Effector CD8-positive, alpha-beta T cell (primary cell): Measurements from ENCODE around the gene CPA1.
"Not testable (repeated sequence)": the region's sequence is repeated elsewhere in the genome, so short reads cannot be mapped to it uniquely, and the experiment has no call there.

Source experiments
- DNase-seq: peaks from one replicate; lab custom pipeline; 2025; lab: John Stamatoyannopoulos, UW

The CPA1 gene

DNA sequence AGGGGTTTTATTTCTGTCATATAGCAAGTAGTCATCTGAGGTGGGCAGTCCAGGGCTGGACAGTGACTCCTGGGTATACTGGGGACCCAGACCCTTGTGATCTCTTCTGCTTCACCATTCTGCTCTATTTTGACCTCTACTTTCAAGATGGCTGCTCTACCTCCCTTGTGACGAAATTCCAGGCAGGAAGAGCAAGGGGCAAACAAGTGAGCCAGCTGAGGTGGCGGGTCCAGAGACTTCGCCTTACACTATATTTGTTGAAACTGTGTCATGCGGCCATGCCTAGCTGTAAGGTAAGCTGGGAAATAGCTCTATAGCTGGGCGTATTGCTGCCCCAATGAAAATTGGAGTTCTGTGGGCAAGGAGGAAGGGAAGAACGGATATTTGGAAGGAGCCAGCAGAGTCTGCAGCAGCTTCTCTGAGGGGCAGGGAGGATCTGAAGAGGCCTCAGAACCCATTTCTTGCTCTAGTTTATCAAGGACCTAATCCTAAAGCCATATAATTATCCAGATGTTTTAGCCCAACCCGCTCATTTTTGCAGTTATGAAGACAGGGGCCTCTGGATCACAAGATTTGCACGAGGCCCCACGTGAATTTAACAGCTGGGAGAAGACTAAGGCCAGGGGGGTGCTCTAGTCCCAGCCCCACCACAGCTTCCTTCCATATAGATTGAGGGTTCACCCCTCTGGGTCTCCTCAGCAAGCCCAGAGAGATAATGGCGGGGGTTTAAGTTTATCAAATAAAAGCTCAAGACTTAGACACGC is 7.7 kb upstream of the CPA1 start:
- no peak for DNase-seq

DNA sequence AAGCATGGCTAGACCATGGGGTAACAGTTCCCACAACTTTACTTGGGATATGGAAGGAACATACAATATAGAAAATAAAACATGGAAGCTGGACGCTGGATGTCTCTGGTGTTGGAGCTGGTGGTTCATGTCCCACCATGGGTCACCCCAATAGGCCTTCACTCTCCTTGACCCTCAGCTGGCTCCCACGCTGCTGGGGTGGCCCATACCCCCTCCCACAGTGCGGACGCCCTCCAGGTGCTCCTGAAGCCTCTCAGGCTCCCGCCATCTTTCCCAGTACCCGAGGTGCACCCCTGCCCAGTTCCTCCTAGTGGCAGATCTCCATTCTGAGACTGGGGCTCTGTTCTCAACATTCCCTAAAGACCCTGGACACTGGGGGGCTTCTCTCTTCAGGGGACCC is 5.8 kb upstream of the CPA1 start:
- DNase-seq, result no peak

DNA sequence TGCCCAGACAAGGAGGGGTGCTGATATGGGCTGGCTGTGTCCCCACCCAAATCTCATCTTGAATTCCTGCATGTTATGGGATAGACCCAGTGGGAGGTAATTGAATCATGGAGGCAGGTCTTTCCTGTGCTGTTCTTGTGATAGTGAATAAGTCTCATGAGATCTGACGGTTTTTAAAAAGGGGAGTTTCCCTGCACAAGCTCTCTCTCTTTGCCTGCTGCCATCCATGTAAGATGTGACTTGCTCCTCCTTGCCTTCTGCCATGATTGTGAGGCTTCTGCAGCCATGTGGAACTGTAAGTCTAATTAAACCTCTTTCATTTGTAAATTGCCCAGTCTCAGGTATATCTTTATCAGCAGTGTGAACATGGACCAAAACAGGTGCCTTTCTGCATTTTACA is 3.8 kb upstream of the CPA1 start:
- DNase-seq, result not testable (repeated sequence)

DNA sequence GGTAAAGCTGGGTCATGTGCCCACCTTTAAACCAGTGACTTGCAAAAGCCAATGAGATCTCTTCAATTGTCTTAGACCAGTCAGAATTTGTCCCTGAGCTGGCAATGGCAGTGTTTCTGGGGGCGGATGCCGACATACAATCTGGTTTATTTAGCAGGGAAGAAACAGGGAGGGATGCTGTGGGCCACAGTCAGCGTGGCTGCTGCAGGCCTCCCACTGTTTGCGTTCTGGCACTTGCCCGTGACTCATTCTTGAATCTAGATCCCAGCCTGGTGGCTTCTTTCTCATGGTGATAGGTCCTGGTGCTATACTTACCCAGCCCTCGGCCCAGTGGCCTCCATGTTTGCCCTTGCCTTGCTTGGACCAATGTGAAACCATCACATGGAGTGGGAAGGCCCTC is 3.1 kb upstream of the CPA1 start:
- DNase-seq, result no peak

DNA sequence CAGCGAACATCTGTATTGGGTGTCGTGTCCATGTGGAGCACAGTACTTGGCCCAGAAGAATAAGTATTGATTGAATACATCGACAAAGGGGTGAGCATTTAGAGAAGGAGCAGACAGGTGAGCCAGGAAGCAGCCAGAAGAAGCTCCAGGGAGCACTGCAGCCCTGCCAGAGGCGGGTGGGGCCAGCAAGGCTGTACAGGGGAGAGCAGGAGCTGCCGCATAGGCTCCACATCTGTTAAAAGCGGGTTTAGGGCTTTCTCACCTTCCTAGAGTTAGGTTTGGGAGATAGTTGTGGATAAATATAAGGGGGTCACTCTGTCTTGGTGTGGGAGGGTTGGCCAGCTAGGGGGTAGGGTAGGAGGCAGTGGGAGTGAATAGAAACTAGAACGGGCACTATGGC is 1.3 kb upstream of the CPA1 start:
- no peak for DNase-seq

DNA sequence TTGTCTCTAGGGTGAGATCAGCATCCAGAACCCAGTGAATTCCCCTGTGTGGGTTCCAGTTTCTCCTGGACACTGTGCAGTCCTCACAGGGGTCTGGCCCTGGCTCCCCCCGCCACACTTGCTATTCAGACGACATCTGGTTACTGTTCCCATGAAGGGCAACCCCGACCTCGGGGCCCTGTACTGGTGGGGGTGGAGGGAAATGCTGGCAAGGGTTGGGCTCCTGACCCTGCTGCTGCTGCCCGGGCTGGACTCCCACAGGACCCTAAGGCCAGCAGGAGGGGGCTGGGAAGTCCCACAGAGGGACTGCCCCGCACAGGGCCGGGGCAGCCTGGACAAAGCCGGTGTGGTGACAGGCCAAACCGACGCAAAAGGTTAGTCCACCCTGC is 768 bp upstream of the CPA1 start:
- DNase-seq, result no peak

DNA sequence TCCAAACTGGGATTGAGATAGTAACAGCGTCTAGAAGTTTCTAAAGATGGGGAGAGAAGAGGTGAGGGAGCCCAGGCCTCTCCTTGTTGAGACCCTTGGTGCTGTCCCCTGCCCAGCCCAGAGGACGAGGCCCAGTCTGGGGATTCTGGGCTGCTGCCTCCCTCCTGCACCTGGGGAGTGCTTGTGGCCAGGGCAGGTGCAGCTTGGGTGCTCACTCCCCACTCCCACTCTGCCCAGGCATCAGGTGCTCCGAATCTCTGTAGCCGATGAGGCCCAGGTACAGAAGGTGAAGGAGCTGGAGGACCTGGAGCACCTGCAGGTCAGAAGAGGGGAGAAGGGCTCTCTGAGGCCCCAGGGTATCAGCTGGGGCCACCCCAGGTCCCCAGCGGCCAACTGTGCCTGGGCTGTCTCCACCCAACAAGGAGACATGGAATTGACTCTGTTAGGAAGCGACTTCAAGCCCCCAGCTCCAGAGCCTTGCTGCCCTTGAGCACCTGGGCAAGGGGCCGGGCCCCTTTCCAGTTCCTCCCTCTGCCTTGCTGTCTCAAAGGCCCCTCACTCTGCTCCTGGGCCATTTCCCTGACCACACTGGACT is 664 bp downstream of the CPA1 start:
- no peak for DNase-seq

DNA sequence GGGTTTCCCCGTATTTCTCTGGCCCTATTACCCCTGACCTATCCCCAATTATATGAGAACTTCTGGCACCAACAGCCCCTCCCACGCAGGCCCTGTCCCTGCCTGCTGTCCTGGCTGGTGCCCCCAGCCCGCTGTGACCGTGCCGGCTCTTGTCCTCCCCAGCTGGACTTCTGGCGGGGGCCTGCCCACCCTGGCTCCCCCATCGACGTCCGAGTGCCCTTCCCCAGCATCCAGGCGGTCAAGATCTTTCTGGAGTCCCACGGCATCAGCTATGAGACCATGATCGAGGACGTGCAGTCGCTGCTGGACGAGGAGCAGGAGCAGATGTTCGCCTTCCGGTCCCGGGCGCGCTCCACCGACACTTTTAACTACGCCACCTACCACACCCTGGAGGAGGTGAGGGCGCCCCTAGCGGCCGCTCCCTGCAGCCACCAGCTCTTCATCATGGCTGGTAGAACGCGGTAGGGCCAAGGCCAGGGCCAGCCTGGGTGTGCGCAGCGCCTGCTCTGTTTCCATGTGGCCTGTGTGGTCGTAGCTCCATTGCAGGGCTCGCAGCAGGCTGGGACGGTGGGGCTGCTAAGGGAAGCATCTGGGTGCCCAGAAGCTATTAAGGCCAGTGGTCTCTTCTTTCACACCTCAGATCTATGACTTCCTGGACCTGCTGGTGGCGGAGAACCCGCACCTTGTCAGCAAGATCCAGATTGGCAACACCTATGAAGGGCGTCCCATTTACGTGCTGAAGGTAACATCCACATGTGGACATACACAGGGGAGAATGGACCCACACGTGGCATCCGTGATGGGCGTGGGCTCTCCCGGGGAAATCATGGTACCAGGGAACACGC is 1.4 kb downstream of the CPA1 start:
- no peak for DNase-seq

DNA sequence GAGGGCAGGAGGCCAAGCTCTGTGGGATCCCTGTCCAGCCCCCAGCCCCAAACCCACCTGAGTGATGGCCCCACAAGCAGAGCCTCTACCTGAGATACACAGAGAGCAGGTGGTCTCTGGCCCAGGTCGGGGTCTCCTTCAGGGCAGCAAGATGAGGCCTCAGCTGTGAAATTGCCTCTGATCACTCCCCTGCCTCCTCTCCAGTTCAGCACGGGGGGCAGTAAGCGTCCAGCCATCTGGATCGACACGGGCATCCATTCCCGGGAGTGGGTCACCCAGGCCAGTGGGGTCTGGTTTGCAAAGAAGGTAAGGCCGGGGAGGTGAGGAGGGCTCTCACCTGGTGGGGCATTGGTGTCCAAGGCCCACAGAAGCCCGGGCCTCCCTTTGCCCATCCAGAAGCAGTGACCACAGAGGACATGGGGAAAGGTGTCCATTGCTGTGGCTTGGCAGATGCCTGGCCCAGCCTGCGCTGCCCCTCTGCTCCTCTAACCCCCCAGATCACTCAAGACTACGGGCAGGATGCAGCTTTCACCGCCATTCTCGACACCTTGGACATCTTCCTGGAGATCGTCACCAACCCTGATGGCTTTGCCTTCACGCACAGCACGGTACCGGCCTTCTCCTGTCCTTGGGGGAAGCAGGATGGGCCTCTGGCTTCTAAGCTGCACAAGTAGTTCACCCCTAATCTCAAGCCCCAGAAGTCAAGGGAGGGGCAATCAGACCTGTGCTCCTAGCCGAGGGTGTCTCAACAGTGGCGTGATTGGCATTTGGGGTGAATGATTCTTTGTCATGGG is 3.1 kb downstream of the CPA1 start:
- no peak for DNase-seq

DNA sequence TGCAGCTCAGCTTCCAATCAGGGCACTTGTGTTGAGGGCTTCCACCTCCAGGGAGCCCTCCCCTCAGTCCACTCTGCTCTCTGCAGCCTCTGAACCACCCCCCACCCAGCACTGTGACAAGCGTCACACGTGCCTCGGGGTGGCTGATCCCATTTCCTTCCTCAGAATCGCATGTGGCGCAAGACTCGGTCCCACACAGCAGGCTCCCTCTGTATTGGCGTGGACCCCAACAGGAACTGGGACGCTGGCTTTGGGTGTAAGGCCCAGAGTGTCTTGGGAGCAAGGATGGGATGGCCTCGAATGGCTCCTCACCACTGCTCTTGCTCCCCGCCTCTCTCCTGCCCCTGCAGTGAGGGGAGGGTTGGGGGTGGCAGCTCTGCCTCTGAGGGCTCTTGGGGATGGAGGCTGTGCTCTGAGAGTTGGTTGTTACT is 4.1 kb downstream of the CPA1 start:
- DNase-seq, result no peak

DNA sequence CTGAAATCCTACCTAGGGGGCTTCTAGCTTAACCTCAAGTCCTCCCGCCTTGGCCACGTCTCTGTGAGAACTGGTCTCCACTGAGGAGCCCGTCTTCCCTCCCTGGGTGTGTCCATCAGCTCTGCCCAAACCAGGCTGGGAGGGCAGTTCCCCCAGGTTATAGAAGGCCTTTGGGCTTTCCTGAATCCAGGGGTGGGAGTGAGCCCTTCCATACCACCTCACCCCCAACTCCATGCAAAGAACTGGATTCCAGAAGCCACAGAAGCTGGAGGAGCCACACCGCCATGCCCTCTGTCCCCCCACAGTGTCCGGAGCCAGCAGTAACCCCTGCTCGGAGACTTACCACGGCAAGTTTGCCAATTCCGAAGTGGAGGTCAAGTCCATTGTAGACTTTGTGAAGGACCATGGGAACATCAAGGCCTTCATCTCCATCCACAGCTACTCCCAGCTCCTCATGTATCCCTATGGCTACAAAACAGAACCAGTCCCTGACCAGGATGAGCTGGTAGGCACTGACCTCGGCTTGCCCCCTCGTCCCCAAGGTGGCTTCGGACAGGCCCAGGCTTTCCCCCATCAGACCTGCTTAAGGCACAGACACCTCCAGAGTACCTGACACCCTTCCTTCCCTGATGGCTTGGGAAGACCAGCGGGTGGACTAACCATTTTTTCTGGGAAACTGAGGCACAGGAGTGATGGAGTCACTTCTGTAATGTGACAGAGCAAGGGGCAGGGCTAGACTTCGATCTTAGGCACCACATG is 4.7 kb downstream of the CPA1 start:
- DNase-seq, result no peak

DNA sequence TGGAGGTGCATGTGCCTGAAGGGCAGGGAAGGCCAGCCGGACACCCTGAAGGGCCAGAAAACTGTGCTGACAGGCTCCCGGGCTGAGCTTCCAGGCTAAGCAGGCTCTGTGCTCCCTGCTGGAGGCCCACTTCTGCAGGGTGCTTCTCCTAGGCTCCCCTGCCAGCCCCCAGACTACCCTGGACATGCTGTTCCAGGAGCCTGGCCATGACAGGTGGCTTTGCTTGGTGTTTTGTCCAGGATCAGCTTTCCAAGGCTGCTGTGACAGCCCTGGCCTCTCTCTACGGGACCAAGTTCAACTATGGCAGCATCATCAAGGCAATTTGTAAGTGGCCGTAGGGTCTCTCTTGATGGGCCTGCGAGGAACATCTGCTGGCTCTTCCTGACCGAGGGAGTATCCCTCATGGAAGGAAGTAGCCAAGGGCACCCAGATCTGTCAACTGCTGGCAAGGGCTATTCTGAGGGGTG is 5.3 kb downstream of the CPA1 start:
- no peak for DNase-seq

DNA sequence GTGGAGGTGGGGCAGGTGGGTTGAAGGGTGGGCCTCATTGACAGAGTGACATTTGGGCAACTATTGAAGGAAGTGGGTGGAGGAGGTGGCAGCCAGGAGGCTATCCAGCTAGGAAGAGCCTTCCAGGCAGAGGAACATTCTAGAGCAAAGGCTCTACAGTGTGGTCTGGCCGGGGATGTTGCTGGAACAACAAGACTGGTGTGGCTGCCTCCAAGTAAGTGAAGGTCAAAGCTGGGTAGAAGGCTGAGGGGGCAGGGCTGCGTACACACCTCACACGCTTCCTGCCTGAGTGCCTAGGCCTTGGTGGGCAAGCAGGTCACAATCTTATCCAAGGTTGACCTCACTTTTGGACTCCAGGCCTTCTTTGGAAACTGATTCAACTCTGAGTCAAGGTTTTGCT is 6.6 kb downstream of the CPA1 start:
- DNase-seq, result no peak

DNA sequence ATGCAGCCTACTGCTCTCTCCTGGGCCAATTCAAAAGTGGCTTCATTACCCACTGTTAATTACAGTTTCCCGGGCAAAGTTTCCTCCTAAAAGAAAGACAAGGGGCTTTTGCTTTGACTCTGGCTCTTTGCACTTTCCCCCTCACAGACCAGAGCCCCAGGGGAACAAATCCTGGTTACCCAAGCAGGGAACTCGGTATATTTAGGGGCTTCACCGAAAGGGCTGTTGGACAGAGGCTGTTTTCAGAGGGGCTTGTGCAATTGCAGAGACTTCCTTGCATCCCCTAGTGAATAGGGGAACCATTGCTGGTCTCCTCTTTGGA is 7.0 kb downstream of the CPA1 start:
- DNase-seq, result no peak

DNA sequence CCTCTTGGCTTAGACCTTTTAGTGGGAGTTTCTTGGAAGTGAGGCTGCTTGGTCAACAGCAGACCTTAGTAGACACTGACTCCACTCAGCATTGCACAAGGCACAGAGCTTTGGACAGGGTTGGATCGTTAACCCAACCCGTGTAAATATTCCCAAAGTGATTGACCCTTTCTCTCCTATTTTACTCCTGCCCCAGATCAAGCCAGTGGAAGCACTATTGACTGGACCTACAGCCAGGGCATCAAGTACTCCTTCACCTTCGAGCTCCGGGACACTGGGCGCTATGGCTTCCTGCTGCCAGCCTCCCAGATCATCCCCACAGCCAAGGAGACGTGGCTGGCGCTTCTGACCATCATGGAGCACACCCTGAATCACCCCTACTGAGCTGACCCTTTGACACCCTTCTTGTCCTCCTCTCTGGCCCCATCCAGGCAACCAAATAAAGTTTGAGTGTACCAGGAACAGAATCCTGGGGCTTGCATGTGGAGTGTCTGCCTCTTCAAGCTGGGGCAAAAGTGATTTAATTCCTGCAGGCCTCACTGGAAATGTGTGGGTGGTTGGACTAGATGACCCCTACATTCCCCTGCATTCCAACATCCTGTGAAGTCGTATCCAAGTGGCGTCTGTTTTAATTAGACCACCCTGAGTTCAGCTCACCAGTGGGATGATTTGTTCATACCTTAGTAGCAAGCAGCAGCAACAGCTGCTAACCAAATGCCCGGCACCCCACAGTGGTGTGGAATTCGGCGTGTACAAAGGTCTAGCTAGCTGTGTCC is 7.5 kb downstream of the CPA1 start:
- DNase-seq, result no peak

DNA sequence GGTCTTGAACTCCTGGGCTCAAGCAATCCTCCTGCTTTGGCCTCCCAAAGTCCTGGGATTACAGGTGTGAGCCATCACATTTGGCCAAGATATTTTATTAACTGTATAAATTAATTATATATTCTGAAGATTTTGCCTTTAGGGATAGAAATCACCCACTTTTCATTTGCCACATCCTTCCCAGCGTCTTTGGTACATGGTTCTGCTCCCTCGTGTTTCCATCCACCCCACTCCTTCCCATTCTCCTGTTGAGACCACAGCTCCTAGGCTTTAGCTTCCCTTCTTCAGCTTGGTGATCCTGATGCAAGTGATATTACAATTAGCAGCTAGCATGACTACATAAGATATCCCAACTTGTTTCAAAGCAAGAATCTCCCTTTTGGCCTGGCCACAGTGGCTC is 8.4 kb downstream of the CPA1 start:
- DNase-seq, result no peak

DNA sequence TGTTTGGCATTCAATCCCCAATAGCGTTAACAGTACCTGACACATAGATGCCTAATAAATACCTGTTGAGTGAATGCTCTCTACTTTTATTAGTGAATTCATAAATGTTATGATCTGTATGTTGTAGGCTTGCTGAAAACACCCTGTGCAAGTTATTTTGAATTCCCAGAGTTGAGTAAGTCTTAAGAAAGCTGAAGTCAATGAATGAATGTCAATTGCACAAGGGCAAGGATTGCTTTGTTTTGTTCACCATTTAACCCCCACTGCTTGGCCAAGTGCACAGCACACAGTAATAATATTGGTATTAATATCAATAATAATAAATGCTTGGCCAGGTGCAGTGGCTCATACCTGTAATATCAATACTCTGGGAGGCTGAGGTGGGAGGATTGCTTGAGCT is 10.2 kb downstream of the CPA1 start:
- DNase-seq, result no peak

DNA sequence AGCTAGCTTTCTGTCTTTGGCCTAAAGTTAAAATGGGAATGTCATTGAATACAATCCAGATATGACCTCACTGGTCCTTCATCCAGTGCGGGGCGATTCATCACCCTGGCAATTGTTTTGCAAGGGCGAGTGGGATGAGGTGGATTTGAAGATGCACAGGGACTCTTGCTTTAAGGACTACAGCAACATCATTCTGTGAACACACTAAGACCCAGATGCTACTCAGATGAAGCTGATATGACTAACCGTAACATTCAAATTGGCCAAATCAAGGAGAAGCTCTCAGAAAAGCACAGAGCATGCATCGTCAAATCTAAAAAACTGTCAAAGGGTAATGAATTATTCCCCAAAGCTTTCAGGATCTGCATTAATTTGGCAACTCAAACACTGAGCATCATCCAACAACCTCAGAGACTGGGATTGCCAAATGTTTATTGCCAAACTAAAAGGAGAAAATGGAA is 12.8 kb downstream of the CPA1 start:
- no peak for DNase-seq

DNA sequence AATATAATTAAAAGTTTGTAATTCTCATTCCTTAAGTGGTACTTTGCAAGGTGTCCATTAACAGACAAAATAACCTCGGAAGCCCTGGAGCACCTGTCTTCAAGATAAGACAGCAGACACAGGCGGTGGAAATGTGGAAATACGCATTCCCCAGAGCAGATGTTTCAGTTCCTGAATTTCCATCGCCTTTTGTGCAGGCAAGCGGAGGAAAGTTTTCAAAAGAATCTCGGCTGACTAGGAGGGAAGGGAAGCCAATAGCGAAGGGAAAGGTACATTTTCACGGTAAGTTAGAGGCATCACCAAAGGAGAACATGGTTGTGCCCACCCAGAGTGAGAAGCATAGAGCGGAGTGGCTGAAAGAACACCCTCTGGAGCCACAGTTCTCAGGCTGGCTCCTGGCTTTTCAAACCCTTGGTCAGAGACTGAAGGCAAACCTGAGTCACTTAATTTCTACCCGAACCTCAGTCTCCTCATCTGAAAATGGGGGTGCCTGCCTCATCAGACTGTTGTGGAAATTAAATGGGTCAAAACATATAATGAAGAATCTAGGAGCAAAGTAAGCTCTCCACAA is 13.6 kb downstream of the CPA1 start:
- no peak for DNase-seq
